Measurements from ENCODE around the gene MBNL3. TPM values are rescaled to one million over a fixed set of nuclear protein-coding genes. Genes with fewer than 3 reads are reported as not detected.

The MBNL3 gene
- total RNA-seq, result 44.1 TPM
- 11.5 TPM for polyA plus RNA-seq

DNA sequence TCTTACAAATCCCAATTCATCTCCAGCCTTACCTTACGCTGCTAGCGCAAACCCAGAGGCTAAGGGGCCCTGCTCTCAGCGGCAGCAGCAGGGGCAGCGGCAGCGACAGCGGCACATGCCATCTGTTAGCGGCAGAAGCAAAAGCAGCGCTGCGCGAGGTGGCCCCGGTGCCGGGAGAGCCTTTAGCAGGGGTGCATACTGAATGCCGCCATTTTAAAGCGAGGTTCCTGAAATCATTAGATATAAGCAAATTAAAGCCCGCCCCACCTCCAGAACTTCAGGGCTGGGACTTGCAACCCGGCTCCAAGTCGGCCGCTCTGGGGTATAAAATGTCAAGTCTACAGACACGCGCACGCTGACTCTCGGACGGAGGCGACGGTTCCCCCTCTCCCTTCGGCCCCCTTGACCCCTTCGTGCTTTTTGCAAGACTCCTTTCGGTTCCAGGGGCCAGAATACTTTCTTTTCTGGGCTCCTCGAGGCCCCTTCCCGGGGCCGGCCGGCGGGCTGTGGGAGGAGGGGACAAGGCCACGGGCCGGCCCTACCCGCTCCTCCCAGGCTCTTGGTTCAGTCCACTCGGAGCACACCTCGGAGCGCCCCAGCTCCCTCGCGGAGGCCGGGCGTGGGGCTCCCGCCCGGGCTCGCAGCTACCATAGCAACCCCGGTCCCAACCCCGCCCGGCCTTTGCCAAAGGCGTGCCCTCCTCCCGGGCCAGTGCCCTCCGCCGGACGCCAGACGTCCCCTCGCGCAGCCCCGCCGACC lies at the start of gene MBNL3:
MBNL3 (minus strand) TSS at position 220 of the 759 bp plus-strand sequence. CDS start 49,427 bp downstream, outside the sequence.
- H3K36me3 ChIP-seq (ENCODE audit: insufficient read depth), result no peaks in the 10 kb centered on the region
- 0% methylated on average over 58 of the region's 59 CpGs for WGBS
- peak within 1 kb of the TSS; percentile 61 for H3K4me3 ChIP-seq (ENCODE audit: low read depth, low read length)
- peak; percentile 45 for DNase-seq (ENCODE audit: extremely low spot score)
- no peaks in the 10 kb centered on the region for H3K4me1 ChIP-seq (ENCODE audit: insufficient read depth)
- H3K27ac ChIP-seq (ENCODE audit: low read depth), result peak within 1 kb of the TSS; percentile 88

GRCh38 chrX:132533409-132533808 lies 44.6 kb upstream of the MBNL3 start:
- Histone ChIP-seq H3K36me3 (ENCODE audit: insufficient read depth) (no peaks in the 10 kb centered on the region), H3K4me3 (ENCODE audit: low read depth, low read length) (no peak overlapping the region), H3K4me1 (ENCODE audit: insufficient read depth) (no peaks in the 10 kb centered on the region), H3K27ac (ENCODE audit: low read depth) (no peak overlapping the region)
- 64% methylated on average over 2 of the region's 2 CpGs for WGBS
- DNase-seq (ENCODE audit: extremely low spot score), result no peak

- 24% methylated on average over 1 of the region's 1 CpG for WGBS
Observed at GRCh38 chrX:132532913-132533312, 44.1 kb upstream of the MBNL3 start.

DNA sequence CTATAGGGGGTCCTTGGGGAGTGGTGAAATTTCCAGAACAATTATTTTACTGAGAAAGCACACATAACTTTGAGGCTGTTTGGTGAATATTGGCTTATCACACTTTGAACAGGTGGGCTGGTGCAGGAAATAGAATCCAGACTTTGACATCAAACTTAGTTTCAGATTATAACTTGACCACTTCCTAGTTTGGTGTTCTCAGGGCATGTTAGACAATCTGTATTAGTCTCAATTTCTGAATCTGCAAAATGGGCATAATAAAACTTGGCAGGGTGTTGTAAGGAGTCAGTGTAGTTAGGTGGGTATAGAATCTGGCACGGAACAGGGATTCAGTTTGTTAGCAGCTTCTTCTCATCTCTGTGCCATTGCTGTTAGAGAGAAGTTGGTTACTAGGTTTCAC lies 43.3 kb upstream of the MBNL3 start:
- Histone ChIP-seq H3K27ac (ENCODE audit: low read depth) (no peak overlapping the region), H3K36me3 (ENCODE audit: insufficient read depth) (no peaks in the 10 kb centered on the region), H3K4me1 (ENCODE audit: insufficient read depth) (no peaks in the 10 kb centered on the region), H3K4me3 (ENCODE audit: low read depth, low read length) (no peak overlapping the region)
- no peak for DNase-seq (ENCODE audit: extremely low spot score)
- 87% methylated on average over 1 of the region's 1 CpG for WGBS

More at GRCh38 chrX:132532913-132533312, 44.1 kb upstream of the MBNL3 start:
- H3K27ac ChIP-seq (ENCODE audit: low read depth), result no peak overlapping the region
- H3K4me3 ChIP-seq (ENCODE audit: low read depth, low read length), result no peak overlapping the region
- no peaks in the 10 kb centered on the region for H3K4me1 ChIP-seq (ENCODE audit: insufficient read depth)
- DNase-seq (ENCODE audit: extremely low spot score), result no peak
- no peaks in the 10 kb centered on the region for H3K36me3 ChIP-seq (ENCODE audit: insufficient read depth)

DNA sequence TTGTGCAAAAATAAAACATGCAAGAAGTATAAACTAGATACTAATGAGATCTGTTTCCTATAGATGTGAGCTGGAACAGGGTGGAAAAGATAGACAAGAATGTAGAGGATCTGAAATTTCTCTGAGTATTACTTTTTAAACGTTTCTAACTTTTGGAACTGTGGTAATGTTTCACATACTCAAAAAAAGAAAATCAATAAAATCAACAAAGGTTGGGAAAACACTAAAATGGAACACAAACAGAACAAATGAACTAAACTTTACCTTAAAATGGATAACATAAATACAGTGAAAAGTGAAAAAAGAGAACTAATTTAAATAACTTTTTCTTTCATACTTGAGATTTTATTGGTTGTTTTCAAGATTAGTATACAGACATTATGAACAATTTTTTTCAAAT lies 32.0 kb upstream of the MBNL3 start:
- Histone ChIP-seq H3K36me3 (ENCODE audit: insufficient read depth) (no peaks in the 10 kb centered on the region), H3K27ac (ENCODE audit: low read depth) (no peak overlapping the region), H3K4me3 (ENCODE audit: low read depth, low read length) (no peak overlapping the region), H3K4me1 (ENCODE audit: insufficient read depth) (no peaks in the 10 kb centered on the region)
- WGBS, result 80% methylated on average over 1 of the region's 1 CpG
- no peak for DNase-seq (ENCODE audit: extremely low spot score)

GRCh38 chrX:132520213-132520612 lies 31.4 kb upstream of the MBNL3 start:
- no peak overlapping the region for H3K27ac ChIP-seq (ENCODE audit: low read depth)
- 90% methylated on average over 3 of the region's 3 CpGs for WGBS
- no peak for DNase-seq (ENCODE audit: extremely low spot score)

GRCh38 chrX:132518401-132518800 lies 29.6 kb upstream of the MBNL3 start:
- H3K27ac ChIP-seq (ENCODE audit: low read depth), result no peak overlapping the region
- H3K4me3 ChIP-seq (ENCODE audit: low read depth, low read length), result no peak overlapping the region
- WGBS, result 82% methylated on average over 1 of the region's 1 CpG
- no peak for DNase-seq (ENCODE audit: extremely low spot score)
- H3K36me3 ChIP-seq (ENCODE audit: insufficient read depth), result no peaks in the 10 kb centered on the region
- no peaks in the 10 kb centered on the region for H3K4me1 ChIP-seq (ENCODE audit: insufficient read depth)

More at GRCh38 chrX:132520213-132520612, 31.4 kb upstream of the MBNL3 start:
- Histone ChIP-seq H3K4me3 (ENCODE audit: low read depth, low read length) (no peak overlapping the region), H3K4me1 (ENCODE audit: insufficient read depth) (no peaks in the 10 kb centered on the region), H3K36me3 (ENCODE audit: insufficient read depth) (no peaks in the 10 kb centered on the region)

DNA sequence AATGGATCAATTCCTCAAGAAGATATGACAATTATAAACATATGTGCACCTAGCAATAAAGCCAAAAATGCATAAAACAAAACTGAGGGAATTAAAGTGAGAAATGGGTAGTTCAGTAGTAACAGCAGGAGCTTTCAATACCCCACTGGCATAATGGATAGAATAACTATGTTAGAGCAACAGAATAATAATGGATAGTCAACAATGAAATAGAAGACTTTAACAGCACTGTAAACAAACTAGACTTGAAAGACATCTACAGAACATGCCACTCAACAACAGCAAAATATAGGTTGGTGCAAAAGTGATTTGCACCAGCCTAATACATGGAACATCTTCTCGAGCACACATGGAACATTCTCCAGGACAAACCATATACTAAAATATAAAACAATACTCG lies 20.0 kb upstream of the MBNL3 start:
- WGBS, result 99% methylated on average over 2 of the region's 2 CpGs
- no peak for DNase-seq (ENCODE audit: extremely low spot score)

DNA sequence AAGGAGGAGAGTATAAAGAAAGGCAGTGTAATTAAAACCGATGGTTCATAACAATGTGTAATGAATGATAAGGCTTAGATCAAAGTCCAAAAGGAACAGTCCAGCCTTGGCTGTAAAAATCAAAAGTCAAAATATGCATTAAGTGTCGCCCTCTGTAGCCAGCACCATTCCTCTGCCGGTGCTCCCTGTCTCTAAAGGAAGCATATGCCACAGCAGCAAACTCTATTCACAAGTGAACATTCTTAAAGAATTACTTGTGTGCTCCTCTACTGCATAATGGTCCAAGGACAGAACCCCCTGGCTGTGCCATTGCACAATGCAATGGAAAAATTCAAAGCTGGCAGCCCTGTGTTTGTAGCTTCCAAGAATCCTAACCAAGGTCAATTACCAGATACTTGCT lies 16.3 kb upstream of the MBNL3 start:
- Histone ChIP-seq H3K36me3 (ENCODE audit: insufficient read depth) (no peaks in the 10 kb centered on the region), H3K27ac (ENCODE audit: low read depth) (no peak overlapping the region), H3K4me1 (ENCODE audit: insufficient read depth) (no peaks in the 10 kb centered on the region), H3K4me3 (ENCODE audit: low read depth, low read length) (no peak overlapping the region)
- 94% methylated on average over 3 of the region's 3 CpGs for WGBS
- no peak for DNase-seq (ENCODE audit: extremely low spot score)

More for the DNA sequence above, 20.0 kb upstream of the MBNL3 start:
- no peaks in the 10 kb centered on the region for H3K4me1 ChIP-seq (ENCODE audit: insufficient read depth)
- H3K27ac ChIP-seq (ENCODE audit: low read depth), result no peak overlapping the region
- H3K4me3 ChIP-seq (ENCODE audit: low read depth, low read length), result no peak overlapping the region
- no peaks in the 10 kb centered on the region for H3K36me3 ChIP-seq (ENCODE audit: insufficient read depth)

GRCh38 chrX:132504417-132504816 lies 15.6 kb upstream of the MBNL3 start:
- H3K27ac ChIP-seq (ENCODE audit: low read depth), result no peak overlapping the region
- H3K4me1 ChIP-seq (ENCODE audit: insufficient read depth), result no peaks in the 10 kb centered on the region
- WGBS, result 79% methylated on average over 1 of the region's 1 CpG
- no peak for DNase-seq (ENCODE audit: extremely low spot score)
- no peak overlapping the region for H3K4me3 ChIP-seq (ENCODE audit: low read depth, low read length)
- H3K36me3 ChIP-seq (ENCODE audit: insufficient read depth), result no peaks in the 10 kb centered on the region

GRCh38 chrX:132501606-132502005 lies 12.8 kb upstream of the MBNL3 start:
- 82% methylated on average over 2 of the region's 2 CpGs for WGBS
- no peak for DNase-seq (ENCODE audit: extremely low spot score)
- H3K27ac ChIP-seq (ENCODE audit: low read depth), result no peak overlapping the region
- no peaks in the 10 kb centered on the region for H3K36me3 ChIP-seq (ENCODE audit: insufficient read depth)
- no peaks in the 10 kb centered on the region for H3K4me1 ChIP-seq (ENCODE audit: insufficient read depth)
- no peak overlapping the region for H3K4me3 ChIP-seq (ENCODE audit: low read depth, low read length)

GRCh38 chrX:132497432-132497831 lies 8.6 kb upstream of the MBNL3 start:
- Histone ChIP-seq H3K4me1 (ENCODE audit: insufficient read depth) (no peaks in the 10 kb centered on the region), H3K4me3 (ENCODE audit: low read depth, low read length) (no peak overlapping the region), H3K27ac (ENCODE audit: low read depth) (no peak overlapping the region), H3K36me3 (ENCODE audit: insufficient read depth) (no peaks in the 10 kb centered on the region)
- 58% methylated on average over 2 of the region's 2 CpGs for WGBS
- DNase-seq (ENCODE audit: extremely low spot score), result no peak

- Histone ChIP-seq H3K4me1 (ENCODE audit: insufficient read depth) (no peaks in the 10 kb centered on the region), H3K36me3 (ENCODE audit: insufficient read depth) (no peaks in the 10 kb centered on the region), H3K4me3 (ENCODE audit: low read depth, low read length) (no peak overlapping the region), H3K27ac (ENCODE audit: low read depth) (no peak overlapping the region)
- no peak for DNase-seq (ENCODE audit: extremely low spot score)
- WGBS, result 97% methylated on average over 1 of the region's 1 CpG
Observed at GRCh38 chrX:132493095-132493494, 4.3 kb upstream of the MBNL3 start.

- H3K27ac ChIP-seq (ENCODE audit: low read depth), result no peak overlapping the region
- WGBS, result 67% methylated on average over 3 of the region's 3 CpGs
- no peak for DNase-seq (ENCODE audit: extremely low spot score)
- no peaks in the 10 kb centered on the region for H3K4me1 ChIP-seq (ENCODE audit: insufficient read depth)
- no peaks in the 10 kb centered on the region for H3K36me3 ChIP-seq (ENCODE audit: insufficient read depth)
- H3K4me3 ChIP-seq (ENCODE audit: low read depth, low read length), result no peak overlapping the region
Observed at GRCh38 chrX:132491191-132491590, 2.4 kb upstream of the MBNL3 start.
